WTC11 (cell line): ENCODE measurements around the gene NKAIN2. TPM values are rescaled to one million over a fixed set of nuclear protein-coding genes. Genes with fewer than 3 reads are reported as not detected.

Experiments used
- ATAC-seq: fragments of 200-7000 bp; cut with Tn5 transposase; 2 replicates; pipeline ENCODE4 v1.10.0; 2021; ENCODE audit warnings: mild to moderate bottlenecking, moderate library complexity
- CTCF ChIA-PET: fragments of 300-600 bp; sonication (Branson Sonifier 250); formaldehyde crosslinking; loops from one replicate; lab custom pipeline; 2021; ENCODE audit warnings: antibody characterized with exemption; lab: Charles Lee
- POLR2A ChIA-PET: fragments of 350-600 bp; sonication (Branson Sonifier 250); formaldehyde crosslinking; loops from one replicate; lab custom pipeline; 2021; ENCODE audit warnings: antibody characterized with exemption; lab: Charles Lee
- DNase-seq: peaks from one replicate; pipeline ENCODE4 v3.0.0; 2021; ENCODE audit warnings: low spot score
- H3K27ac Mint-ChIP-seq: 2 replicates; pipeline ENCODE4 v1.8.0; 2021; ENCODE audit warnings: mixed read lengths
- H3K27me3 Mint-ChIP-seq: 2 replicates; pipeline ENCODE4 v1.8.0; 2021; ENCODE audit warnings: low read depth, mild to moderate bottlenecking, moderate library complexity, mixed read lengths
- H3K36me3 Mint-ChIP-seq: 2 replicates; pipeline ENCODE4 v1.8.0; 2021; ENCODE audit warnings: mixed read lengths
- H3K4me1 Mint-ChIP-seq: 2 replicates; pipeline ENCODE4 v1.8.0; 2022; ENCODE audit warnings: mixed read lengths
- H3K4me3 Mint-ChIP-seq: 2 replicates; pipeline ENCODE4 v1.8.0; 2021; ENCODE audit warnings: mild to moderate bottlenecking, moderate library complexity, mixed read lengths
- H3K9me3 Mint-ChIP-seq: 2 replicates; pipeline ENCODE4 v1.8.0; 2021; ENCODE audit warnings: mixed read lengths
- EMX1 ChIP-seq: fragments of 250-450 bp; sonication (Bioruptor Pico); IDR thresholded peaks from 2 replicates; pipeline ENCODE4 v1.8.0; 2021; ENCODE audit warnings: mild to moderate bottlenecking
- GTF2I ChIP-seq: fragments of 250-450 bp; sonication (Bioruptor Pico); conservative IDR thresholded peaks from 2 replicates; pipeline ENCODE4 v1.4.0; 2021; ENCODE audit warnings: mild to moderate bottlenecking
- NFE2L1 ChIP-seq: sonication (generic); formaldehyde crosslinking; IDR thresholded peaks from 2 replicates; pipeline ENCODE4 v1.8.1; 2023; ENCODE audit warnings: missing genetic modification reagents
- NR2C2 ChIP-seq: sonication (generic); formaldehyde crosslinking; IDR thresholded peaks from 2 replicates; pipeline ENCODE4 v1.8.0; 2022; ENCODE audit warnings: mild to moderate bottlenecking, missing genetic modification reagents
- RELA ChIP-seq: sonication (generic); formaldehyde crosslinking; IDR thresholded peaks from 2 replicates; pipeline ENCODE4 v1.8.1; 2022; ENCODE audit warnings: missing genetic modification reagents, mild to moderate bottlenecking, borderline replicate concordance
- SP1 ChIP-seq: sonication (generic); formaldehyde crosslinking; conservative IDR thresholded peaks from 2 replicates; pipeline ENCODE4 v1.8.1; 2022; ENCODE audit warnings: missing genetic modification reagents
- ZNF138 ChIP-seq: sonication (generic); formaldehyde crosslinking; conservative IDR thresholded peaks from 2 replicates; pipeline ENCODE4 v1.8.1; 2022; ENCODE audit warnings: mild to moderate bottlenecking, moderate library complexity, missing genetic modification reagents
- ZNF263 ChIP-seq: sonication (generic); formaldehyde crosslinking; IDR thresholded peaks from 2 replicates; pipeline ENCODE4 v1.8.1; 2022; ENCODE audit warnings: low read depth, mild to moderate bottlenecking, moderate library complexity, missing genetic modification reagents
- ZNF317 ChIP-seq: sonication (generic); formaldehyde crosslinking; IDR thresholded peaks from 2 replicates; pipeline ENCODE4 v1.8.1; 2023; ENCODE audit warnings: low read depth, mild to moderate bottlenecking, moderate library complexity, missing genetic modification reagents, borderline replicate concordance
- total RNA-seq: library from RNA; stranded (reverse); gene quantifications from 3 replicates; pipeline ENCODE4 v1.2.3, GENCODE V29; 2021
- TF ChIP-seq, protein P1 (sequence below): sonication (generic); formaldehyde crosslinking; IDR thresholded peaks from 2 replicates; pipeline ENCODE4 v1.8.1; 2023; ENCODE audit warnings: mild to moderate bottlenecking, missing genetic modification reagents, borderline replicate concordance
- TF ChIP-seq, protein P2 (sequence below): sonication (generic); formaldehyde crosslinking; IDR thresholded peaks from 2 replicates; pipeline ENCODE4 v1.8.0; 2023; ENCODE audit warnings: missing genetic modification reagents
- TF ChIP-seq, protein P3 (sequence below): sonication (generic); formaldehyde crosslinking; IDR thresholded peaks from 2 replicates; pipeline ENCODE4 v1.8.1; 2022; ENCODE audit warnings: low read depth, mild to moderate bottlenecking, moderate library complexity, missing genetic modification reagents, borderline replicate concordance
- TF ChIP-seq, protein P4 (sequence below): fragments of 250-450 bp; sonication (Bioruptor Pico); IDR thresholded peaks from 2 replicates; pipeline ENCODE4 v1.9.0; 2021; ENCODE audit warnings: moderate library complexity, mild to moderate bottlenecking, inconsistent platforms, borderline replicate concordance
- TF ChIP-seq, protein P5 (sequence below): sonication (generic); formaldehyde crosslinking; IDR thresholded peaks from 2 replicates; pipeline ENCODE4 v1.8.0; 2023; ENCODE audit warnings: mild to moderate bottlenecking, missing genetic modification reagents
- TF ChIP-seq, protein P6 (sequence below): sonication (generic); formaldehyde crosslinking; IDR thresholded peaks from 2 replicates; pipeline ENCODE4 v1.8.0; 2022; ENCODE audit warnings: mild to moderate bottlenecking, missing genetic modification reagents
- TF ChIP-seq, protein P7 (sequence below): fragments of 250-450 bp; sonication (Bioruptor Pico); IDR thresholded peaks from 2 replicates; pipeline ENCODE4 v1.9.0; 2021; ENCODE audit warnings: mild to moderate bottlenecking
- TF ChIP-seq, protein P8 (sequence below): sonication (generic); formaldehyde crosslinking; IDR thresholded peaks from 2 replicates; pipeline ENCODE4 v1.8.1; 2023; ENCODE audit warnings: mild to moderate bottlenecking, missing genetic modification reagents, moderate library complexity

The NKAIN2 gene
- total RNA-seq, 1 experiment from 2014 or later = 0.33 TPM

DNA sequence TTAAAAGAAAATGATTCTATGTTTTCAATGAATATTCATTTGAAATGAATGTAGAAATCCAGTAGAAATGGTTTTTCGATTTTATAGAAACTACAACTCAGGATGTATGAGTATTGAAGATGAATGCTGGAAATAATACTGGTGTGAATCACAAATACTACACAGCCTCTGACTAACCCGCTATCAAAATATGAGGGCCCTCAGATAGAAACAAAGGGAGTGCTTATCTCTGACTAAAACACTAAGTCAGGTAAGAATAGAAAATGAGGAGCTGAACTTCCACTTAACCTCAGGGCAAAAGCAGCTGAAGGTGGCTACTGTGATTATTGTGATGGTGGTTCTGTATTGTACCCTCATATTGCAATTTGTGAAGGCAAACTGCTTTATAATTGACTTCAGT, 937.7 kb downstream of the NKAIN2 start (continued):
- TF ChIP-seq, protein P1, sequence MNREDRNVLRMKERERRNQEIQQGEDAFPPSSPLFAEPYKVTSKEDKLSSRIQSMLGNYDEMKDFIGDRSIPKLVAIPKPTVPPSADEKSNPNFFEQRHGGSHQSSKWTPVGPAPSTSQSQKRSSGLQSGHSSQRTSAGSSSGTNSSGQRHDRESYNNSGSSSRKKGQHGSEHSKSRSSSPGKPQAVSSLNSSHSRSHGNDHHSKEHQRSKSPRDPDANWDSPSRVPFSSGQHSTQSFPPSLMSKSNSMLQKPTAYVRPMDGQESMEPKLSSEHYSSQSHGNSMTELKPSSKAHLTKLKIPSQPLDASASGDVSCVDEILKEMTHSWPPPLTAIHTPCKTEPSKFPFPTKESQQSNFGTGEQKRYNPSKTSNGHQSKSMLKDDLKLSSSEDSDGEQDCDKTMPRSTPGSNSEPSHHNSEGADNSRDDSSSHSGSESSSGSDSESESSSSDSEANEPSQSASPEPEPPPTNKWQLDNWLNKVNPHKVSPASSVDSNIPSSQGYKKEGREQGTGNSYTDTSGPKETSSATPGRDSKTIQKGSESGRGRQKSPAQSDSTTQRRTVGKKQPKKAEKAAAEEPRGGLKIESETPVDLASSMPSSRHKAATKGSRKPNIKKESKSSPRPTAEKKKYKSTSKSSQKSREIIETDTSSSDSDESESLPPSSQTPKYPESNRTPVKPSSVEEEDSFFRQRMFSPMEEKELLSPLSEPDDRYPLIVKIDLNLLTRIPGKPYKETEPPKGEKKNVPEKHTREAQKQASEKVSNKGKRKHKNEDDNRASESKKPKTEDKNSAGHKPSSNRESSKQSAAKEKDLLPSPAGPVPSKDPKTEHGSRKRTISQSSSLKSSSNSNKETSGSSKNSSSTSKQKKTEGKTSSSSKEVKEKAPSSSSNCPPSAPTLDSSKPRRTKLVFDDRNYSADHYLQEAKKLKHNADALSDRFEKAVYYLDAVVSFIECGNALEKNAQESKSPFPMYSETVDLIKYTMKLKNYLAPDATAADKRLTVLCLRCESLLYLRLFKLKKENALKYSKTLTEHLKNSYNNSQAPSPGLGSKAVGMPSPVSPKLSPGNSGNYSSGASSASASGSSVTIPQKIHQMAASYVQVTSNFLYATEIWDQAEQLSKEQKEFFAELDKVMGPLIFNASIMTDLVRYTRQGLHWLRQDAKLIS (CRISPR knock-in tag) = no peak
- TF ChIP-seq, protein P2, sequence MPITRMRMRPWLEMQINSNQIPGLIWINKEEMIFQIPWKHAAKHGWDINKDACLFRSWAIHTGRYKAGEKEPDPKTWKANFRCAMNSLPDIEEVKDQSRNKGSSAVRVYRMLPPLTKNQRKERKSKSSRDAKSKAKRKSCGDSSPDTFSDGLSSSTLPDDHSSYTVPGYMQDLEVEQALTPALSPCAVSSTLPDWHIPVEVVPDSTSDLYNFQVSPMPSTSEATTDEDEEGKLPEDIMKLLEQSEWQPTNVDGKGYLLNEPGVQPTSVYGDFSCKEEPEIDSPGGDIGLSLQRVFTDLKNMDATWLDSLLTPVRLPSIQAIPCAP (CRISPR knock-in tag) = no peak
- TF ChIP-seq, protein P3, sequence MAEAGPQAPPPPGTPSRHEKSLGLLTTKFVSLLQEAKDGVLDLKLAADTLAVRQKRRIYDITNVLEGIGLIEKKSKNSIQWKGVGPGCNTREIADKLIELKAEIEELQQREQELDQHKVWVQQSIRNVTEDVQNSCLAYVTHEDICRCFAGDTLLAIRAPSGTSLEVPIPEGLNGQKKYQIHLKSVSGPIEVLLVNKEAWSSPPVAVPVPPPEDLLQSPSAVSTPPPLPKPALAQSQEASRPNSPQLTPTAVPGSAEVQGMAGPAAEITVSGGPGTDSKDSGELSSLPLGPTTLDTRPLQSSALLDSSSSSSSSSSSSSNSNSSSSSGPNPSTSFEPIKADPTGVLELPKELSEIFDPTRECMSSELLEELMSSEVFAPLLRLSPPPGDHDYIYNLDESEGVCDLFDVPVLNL = no peak
- TF ChIP-seq, protein P4, sequence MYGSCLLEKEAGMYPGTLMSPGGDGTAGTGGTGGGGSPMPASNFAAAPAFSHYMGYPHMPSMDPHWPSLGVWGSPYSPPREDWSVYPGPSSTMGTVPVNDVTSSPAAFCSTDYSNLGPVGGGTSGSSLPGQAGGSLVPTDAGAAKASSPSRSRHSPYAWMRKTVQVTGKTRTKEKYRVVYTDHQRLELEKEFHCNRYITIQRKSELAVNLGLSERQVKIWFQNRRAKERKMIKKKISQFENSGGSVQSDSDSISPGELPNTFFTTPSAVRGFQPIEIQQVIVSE (CRISPR knock-in tag) = no peak
- TF ChIP-seq NR2C2 (no peak), GTF2I (CRISPR knock-in tag) (no peak)

DNA sequence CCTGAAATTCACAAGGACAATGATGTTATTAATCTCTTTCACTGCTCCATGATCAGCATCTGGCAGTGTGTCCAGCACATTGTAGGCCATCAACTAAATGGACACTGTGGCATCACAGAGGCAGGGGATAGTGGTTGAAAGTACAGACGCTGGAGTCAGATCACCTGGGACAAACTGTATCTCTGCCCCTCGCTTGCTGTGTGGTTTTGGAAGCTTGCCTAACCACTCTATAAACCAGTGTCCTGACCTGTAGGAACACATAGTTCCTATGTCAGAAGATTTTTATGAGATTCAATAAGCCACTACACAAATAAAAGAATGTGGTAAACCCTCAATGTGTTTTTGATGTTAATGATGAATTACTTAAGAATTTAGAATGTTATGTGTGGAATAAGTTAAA, 939.3 kb downstream of the NKAIN2 start:
- ATAC-seq = no peak

More for the DNA sequence above, 939.3 kb downstream of the NKAIN2 start:
- Mint-ChIP-seq H3K4me3 (no peak overlapping the region), H3K36me3 (no peaks in the 10 kb centered on the region), H3K27ac (no peak overlapping the region), H3K4me1 (no peaks in the 10 kb centered on the region), H3K27me3 (peaks cover 4% of the 10 kb centered on the region; the same call in 1 of the 2 replicates), H3K9me3 (0 out of 2 replicates have a peak, but pooled peaks cover 4% of the 10 kb centered on the region)
- CTCF ChIA-PET = no interaction called here
- POLR2A ChIA-PET = no interaction called here
- no peak for DNase-seq
- TF ChIP-seq NFE2L1 (CRISPR knock-in tag) = no peak
- TF ChIP-seq, protein P5, sequence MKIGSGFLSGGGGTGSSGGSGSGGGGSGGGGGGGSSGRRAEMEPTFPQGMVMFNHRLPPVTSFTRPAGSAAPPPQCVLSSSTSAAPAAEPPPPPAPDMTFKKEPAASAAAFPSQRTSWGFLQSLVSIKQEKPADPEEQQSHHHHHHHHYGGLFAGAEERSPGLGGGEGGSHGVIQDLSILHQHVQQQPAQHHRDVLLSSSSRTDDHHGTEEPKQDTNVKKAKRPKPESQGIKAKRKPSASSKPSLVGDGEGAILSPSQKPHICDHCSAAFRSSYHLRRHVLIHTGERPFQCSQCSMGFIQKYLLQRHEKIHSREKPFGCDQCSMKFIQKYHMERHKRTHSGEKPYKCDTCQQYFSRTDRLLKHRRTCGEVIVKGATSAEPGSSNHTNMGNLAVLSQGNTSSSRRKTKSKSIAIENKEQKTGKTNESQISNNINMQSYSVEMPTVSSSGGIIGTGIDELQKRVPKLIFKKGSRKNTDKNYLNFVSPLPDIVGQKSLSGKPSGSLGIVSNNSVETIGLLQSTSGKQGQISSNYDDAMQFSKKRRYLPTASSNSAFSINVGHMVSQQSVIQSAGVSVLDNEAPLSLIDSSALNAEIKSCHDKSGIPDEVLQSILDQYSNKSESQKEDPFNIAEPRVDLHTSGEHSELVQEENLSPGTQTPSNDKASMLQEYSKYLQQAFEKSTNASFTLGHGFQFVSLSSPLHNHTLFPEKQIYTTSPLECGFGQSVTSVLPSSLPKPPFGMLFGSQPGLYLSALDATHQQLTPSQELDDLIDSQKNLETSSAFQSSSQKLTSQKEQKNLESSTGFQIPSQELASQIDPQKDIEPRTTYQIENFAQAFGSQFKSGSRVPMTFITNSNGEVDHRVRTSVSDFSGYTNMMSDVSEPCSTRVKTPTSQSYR = no peak
- TF ChIP-seq SP1 (CRISPR knock-in tag) = no peak
- TF ChIP-seq, protein P2 (CRISPR knock-in tag) = no peak
- no peak for TF ChIP-seq ZNF138
- no peak for TF ChIP-seq ZNF263
- TF ChIP-seq, protein P6, sequence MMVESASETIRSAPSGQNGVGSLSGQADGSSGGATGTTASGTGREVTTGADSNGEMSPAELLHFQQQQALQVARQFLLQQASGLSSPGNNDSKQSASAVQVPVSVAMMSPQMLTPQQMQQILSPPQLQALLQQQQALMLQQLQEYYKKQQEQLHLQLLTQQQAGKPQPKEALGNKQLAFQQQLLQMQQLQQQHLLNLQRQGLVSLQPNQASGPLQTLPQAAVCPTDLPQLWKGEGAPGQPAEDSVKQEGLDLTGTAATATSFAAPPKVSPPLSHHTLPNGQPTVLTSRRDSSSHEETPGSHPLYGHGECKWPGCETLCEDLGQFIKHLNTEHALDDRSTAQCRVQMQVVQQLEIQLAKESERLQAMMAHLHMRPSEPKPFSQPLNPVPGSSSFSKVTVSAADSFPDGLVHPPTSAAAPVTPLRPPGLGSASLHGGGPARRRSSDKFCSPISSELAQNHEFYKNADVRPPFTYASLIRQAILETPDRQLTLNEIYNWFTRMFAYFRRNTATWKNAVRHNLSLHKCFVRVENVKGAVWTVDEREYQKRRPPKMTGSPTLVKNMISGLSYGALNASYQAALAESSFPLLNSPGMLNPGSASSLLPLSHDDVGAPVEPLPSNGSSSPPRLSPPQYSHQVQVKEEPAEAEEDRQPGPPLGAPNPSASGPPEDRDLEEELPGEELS (CRISPR knock-in tag) = no peak
- TF ChIP-seq EMX1 = no peak
- TF ChIP-seq, protein P7, sequence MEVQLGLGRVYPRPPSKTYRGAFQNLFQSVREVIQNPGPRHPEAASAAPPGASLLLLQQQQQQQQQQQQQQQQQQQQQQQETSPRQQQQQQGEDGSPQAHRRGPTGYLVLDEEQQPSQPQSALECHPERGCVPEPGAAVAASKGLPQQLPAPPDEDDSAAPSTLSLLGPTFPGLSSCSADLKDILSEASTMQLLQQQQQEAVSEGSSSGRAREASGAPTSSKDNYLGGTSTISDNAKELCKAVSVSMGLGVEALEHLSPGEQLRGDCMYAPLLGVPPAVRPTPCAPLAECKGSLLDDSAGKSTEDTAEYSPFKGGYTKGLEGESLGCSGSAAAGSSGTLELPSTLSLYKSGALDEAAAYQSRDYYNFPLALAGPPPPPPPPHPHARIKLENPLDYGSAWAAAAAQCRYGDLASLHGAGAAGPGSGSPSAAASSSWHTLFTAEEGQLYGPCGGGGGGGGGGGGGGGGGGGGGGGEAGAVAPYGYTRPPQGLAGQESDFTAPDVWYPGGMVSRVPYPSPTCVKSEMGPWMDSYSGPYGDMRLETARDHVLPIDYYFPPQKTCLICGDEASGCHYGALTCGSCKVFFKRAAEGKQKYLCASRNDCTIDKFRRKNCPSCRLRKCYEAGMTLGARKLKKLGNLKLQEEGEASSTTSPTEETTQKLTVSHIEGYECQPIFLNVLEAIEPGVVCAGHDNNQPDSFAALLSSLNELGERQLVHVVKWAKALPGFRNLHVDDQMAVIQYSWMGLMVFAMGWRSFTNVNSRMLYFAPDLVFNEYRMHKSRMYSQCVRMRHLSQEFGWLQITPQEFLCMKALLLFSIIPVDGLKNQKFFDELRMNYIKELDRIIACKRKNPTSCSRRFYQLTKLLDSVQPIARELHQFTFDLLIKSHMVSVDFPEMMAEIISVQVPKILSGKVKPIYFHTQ (CRISPR knock-in tag) = no peak
- TF ChIP-seq, protein P8, sequence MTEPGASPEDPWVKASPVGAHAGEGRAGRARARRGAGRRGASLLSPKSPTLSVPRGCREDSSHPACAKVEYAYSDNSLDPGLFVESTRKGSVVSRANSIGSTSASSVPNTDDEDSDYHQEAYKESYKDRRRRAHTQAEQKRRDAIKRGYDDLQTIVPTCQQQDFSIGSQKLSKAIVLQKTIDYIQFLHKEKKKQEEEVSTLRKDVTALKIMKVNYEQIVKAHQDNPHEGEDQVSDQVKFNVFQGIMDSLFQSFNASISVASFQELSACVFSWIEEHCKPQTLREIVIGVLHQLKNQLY (CRISPR knock-in tag) = no peak
- no peak for TF ChIP-seq ZNF317 (CRISPR knock-in tag)
- no peak for TF ChIP-seq RELA (CRISPR knock-in tag)
